WTC11 (cell line): Measurements from ENCODE around the gene ETV2.

ENCODE experiments used
- ATF3 ChIP-seq: sonication (generic); formaldehyde crosslinking; conservative IDR thresholded peaks from 2 replicates; pipeline ENCODE4 v1.8.1; 2022; ENCODE audit warnings: mild to moderate bottlenecking, missing genetic modification reagents
- CREB1 ChIP-seq: sonication (generic); formaldehyde crosslinking; IDR thresholded peaks from 2 replicates; pipeline ENCODE4 v1.8.0; 2023; ENCODE audit warnings: mild to moderate bottlenecking, missing genetic modification reagents
- CTCF ChIP-seq: fragments of 200-600 bp; IDR thresholded peaks from 2 replicates; pipeline ENCODE4 v1.8.0; 2022; ENCODE audit warnings: antibody characterized with exemption
- E2F4 ChIP-seq: sonication (generic); formaldehyde crosslinking; IDR thresholded peaks from 2 replicates; pipeline ENCODE4 v1.8.1; 2022; ENCODE audit warnings: low read depth, mild to moderate bottlenecking, moderate library complexity, missing genetic modification reagents, borderline replicate concordance
- GTF2I ChIP-seq: fragments of 250-450 bp; sonication (Bioruptor Pico); conservative IDR thresholded peaks from 2 replicates; pipeline ENCODE4 v1.4.0; 2021; ENCODE audit warnings: mild to moderate bottlenecking
- IRF1 ChIP-seq: sonication (generic); formaldehyde crosslinking; IDR thresholded peaks from 2 replicates; pipeline ENCODE4 v1.8.0; 2023; ENCODE audit warnings: missing genetic modification reagents

GRCh38 chr19:35644206-35644986 lies 2.9 kb downstream of the ETV2 start:
- no peak for TF ChIP-seq CREB1 (CRISPR knock-in tag)
- no peak for TF ChIP-seq CTCF
- TF ChIP-seq E2F4 (CRISPR knock-in tag): no peak
- TF ChIP-seq ATF3 (CRISPR knock-in tag): no peak
- TF ChIP-seq IRF1 (CRISPR knock-in tag): no peak
- TF ChIP-seq GTF2I (CRISPR knock-in tag): no peak
